Fibroblast of pulmonary artery (primary cell): ENCODE data around the gene HIVEP3.
A peak's percentile ranks its signal among the peaks of the same experiment; 100 is the strongest.

Experiments used
- DNase-seq: peaks from one replicate; pipeline ENCODE4 v3.0.0-alpha.2; 2010; ENCODE audit warnings: low read depth
- H3K4me3 ChIP-seq: replicated peaks from 2 replicates; pipeline ENCODE4 v1.5.1; 2011; ENCODE audit warnings: low read depth, mild to moderate bottlenecking, control low read depth, low read length, moderate library complexity
- TF ChIP-seq, protein P1 (sequence below): IDR thresholded peaks from 2 replicates; pipeline ENCODE4 v1.5.1; 2011; ENCODE audit warnings: mild to moderate bottlenecking, control low read depth, low read length, inconsistent platforms; ENCODE audit errors: missing control alignments

Gene HIVEP3

GRCh38 chr1:41615316-41615715 is 303.4 kb downstream of the HIVEP3 start:
- DNase-seq = no peak
- TF ChIP-seq, protein P1, sequence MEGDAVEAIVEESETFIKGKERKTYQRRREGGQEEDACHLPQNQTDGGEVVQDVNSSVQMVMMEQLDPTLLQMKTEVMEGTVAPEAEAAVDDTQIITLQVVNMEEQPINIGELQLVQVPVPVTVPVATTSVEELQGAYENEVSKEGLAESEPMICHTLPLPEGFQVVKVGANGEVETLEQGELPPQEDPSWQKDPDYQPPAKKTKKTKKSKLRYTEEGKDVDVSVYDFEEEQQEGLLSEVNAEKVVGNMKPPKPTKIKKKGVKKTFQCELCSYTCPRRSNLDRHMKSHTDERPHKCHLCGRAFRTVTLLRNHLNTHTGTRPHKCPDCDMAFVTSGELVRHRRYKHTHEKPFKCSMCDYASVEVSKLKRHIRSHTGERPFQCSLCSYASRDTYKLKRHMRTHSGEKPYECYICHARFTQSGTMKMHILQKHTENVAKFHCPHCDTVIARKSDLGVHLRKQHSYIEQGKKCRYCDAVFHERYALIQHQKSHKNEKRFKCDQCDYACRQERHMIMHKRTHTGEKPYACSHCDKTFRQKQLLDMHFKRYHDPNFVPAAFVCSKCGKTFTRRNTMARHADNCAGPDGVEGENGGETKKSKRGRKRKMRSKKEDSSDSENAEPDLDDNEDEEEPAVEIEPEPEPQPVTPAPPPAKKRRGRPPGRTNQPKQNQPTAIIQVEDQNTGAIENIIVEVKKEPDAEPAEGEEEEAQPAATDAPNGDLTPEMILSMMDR = no peak

GRCh38 chr1:41614818-41615217 is 303.9 kb downstream of the HIVEP3 start:
- DNase-seq = no peak
- no peak overlapping the region for H3K4me3 ChIP-seq
- TF ChIP-seq, protein P1 = no peak

More at GRCh38 chr1:41615316-41615715, 303.4 kb downstream of the HIVEP3 start:
- H3K4me3 ChIP-seq = no peak overlapping the region

- DNase-seq = peak; percentile 83
- TF ChIP-seq, protein P1 = no peak
- no peak overlapping the region for H3K4me3 ChIP-seq
Observed at GRCh38 chr1:41613689-41614574, 304.8 kb downstream of the HIVEP3 start.

GRCh38 chr1:41612953-41613352 is 305.8 kb downstream of the HIVEP3 start:
- DNase-seq = peak; percentile 35
- TF ChIP-seq, protein P1 = no peak
- no peak overlapping the region for H3K4me3 ChIP-seq

- TF ChIP-seq, protein P1 = no peak
- DNase-seq = no peak
- no peak overlapping the region for H3K4me3 ChIP-seq
Observed at GRCh38 chr1:41611932-41612450, 306.7 kb downstream of the HIVEP3 start.

- H3K4me3 ChIP-seq = no peak overlapping the region
- TF ChIP-seq, protein P1 = no peak
- no peak for DNase-seq
Observed at GRCh38 chr1:41611068-41611931, 307.4 kb downstream of the HIVEP3 start.
